GM12878 (cell line): ENCODE results near the gene RANBP3. TPM values are rescaled to one million over a fixed set of nuclear protein-coding genes. Genes with fewer than 3 reads are reported as not detected.

Experiments used
- ATAC-seq: fragments of 200-7000 bp; cut with Tn5 transposase; 3 replicates; pipeline ENCODE4 v1.9.1; 2020; ENCODE audit warnings: mild to moderate bottlenecking, moderate library complexity
- BruUV-seq: library from RNA; stranded (reverse); fragments of 400-500 nt; replicated peaks from 2 replicates; lab custom pipeline; 2021; lab: Mats Ljungman, UMichigan
- CTCF ChIA-PET: fragments of 300-600 bp; sonication (Branson Sonifier 250); formaldehyde crosslinking; extraction: SDS; loops from one replicate; lab custom pipeline; 2021; ENCODE audit warnings: inconsistent platforms; lab: Yijun Ruan, JAX
- POLR2A ChIA-PET: fragments of 350-600 bp; formaldehyde crosslinking; extraction: SDS; loops from one replicate; lab custom pipeline; 2021; ENCODE audit warnings: inconsistent platforms; lab: Charles Lee
- RAD21 ChIA-PET: fragments of 300-600 bp; sonication (Branson Sonifier 250); formaldehyde crosslinking; loops from one replicate; lab custom pipeline; 2023; ENCODE audit warnings: antibody characterized with exemption; ENCODE audit not compliant: unreplicated experiment; lab: Charles Lee
- SMC1A ChIA-PET: fragments of 300-600 bp; sonication (Branson Sonifier 250); formaldehyde crosslinking; loops from one replicate; lab custom pipeline; 2023; ENCODE audit not compliant: unreplicated experiment, uncharacterized antibody; lab: Charles Lee
- DNase-seq: peaks from one replicate; pipeline ENCODE4 v3.0.0-alpha.2; 2011; ENCODE audit warnings: low read depth, low spot score
- FAIRE-seq: peaks from 3 replicates; lab custom pipeline; 2011; peaks lifted over from hg19 to GRCh38; lab: Jason Lieb, UNC
- H2AFZ ChIP-seq: 2 replicates; pipeline ENCODE4 v1.6.0; 2011; ENCODE audit warnings: low read depth, low read length, control low read depth; ENCODE audit not compliant: control insufficient read depth
- H3K27ac ChIP-seq: 2 replicates; pipeline ENCODE4 v1.5.1; 2011; ENCODE audit warnings: control low read depth; ENCODE audit not compliant: control insufficient read depth, insufficient read depth
- H3K27me3 ChIP-seq, 2 experiments: replicated peaks in 1 of 2; 2 replicates each; pipeline versions ENCODE4 v1.6.0 to v1.6.1; 2011; ENCODE audit warnings: low read length in 1 of 2; ENCODE audit not compliant: control insufficient read depth in 2 of 2, insufficient read depth in 2 of 2
- H3K36me3 ChIP-seq, 2 experiments: 2 replicates each; pipeline ENCODE4 v1.5.1; 2011; ENCODE audit warnings: low read length in 1 of 2; ENCODE audit not compliant: control insufficient read depth in 2 of 2, insufficient read depth in 2 of 2
- H3K4me1 ChIP-seq: 2 replicates; pipeline ENCODE4 v1.6.1; 2011; ENCODE audit warnings: mild to moderate bottlenecking, low read length, moderate library complexity, mixed read lengths; ENCODE audit not compliant: control insufficient read depth, insufficient read depth
- H3K4me2 ChIP-seq: 2 replicates; pipeline ENCODE4 v1.6.0; 2011; ENCODE audit warnings: control low read depth; ENCODE audit not compliant: control insufficient read depth, insufficient read depth
- H3K4me3 ChIP-seq: fragments of 200-600 bp; sonication (generic); 2 replicates; pipeline ENCODE4 v1.5.1; 2016
- H3K79me2 ChIP-seq: 2 replicates; pipeline ENCODE4 v1.6.0; 2011; ENCODE audit warnings: low read length; ENCODE audit not compliant: control insufficient read depth, insufficient read depth
- H3K9ac ChIP-seq: 2 replicates; pipeline ENCODE4 v1.8.0; 2011; ENCODE audit warnings: low read length, control low read depth, mixed read lengths; ENCODE audit not compliant: control insufficient read depth, insufficient read depth
- H3K9me3 ChIP-seq: replicated peaks from 3 replicates; pipeline ENCODE4 v1.5.1; 2011; ENCODE audit warnings: mild to moderate bottlenecking, low read length; ENCODE audit not compliant: control insufficient read depth, insufficient read depth
- H4K20me1 ChIP-seq: 2 replicates; pipeline ENCODE4 v1.6.0; 2011; ENCODE audit not compliant: control insufficient read depth, insufficient read depth
- KLF5 ChIP-seq: fragments of 450-650 bp; IDR thresholded peaks from 2 replicates; pipeline ENCODE4 v1.6.1; 2014; ENCODE audit warnings: mild to moderate bottlenecking; ENCODE audit not compliant: partially characterized antibody
- RELB ChIP-seq: fragments of 450-650 bp; IDR thresholded peaks from 2 replicates; pipeline ENCODE4 v1.6.1; 2017; ENCODE audit warnings: low read depth, mild to moderate bottlenecking, moderate library complexity
- TBL1XR1 ChIP-seq: IDR thresholded peaks from 2 replicates; pipeline ENCODE4 v1.6.1; 2012; ENCODE audit warnings: low read depth, low read length, improper control_type of control experiment
- ZNF24 ChIP-seq: fragments of 450-650 bp; IDR thresholded peaks from 2 replicates; pipeline ENCODE4 v1.6.1; 2017; ENCODE audit warnings: antibody characterized with exemption, mild to moderate bottlenecking
- WGBS: methylation state at CpG from one replicate; pipeline ENCODE4 v1.1.6; 2016; ENCODE audit warnings: low lambda C conversion rate; ENCODE audit not compliant: insufficient replicate concordance, insufficient coverage; ENCODE audit errors: missing lambda C conversion rate; 5-methylcytosine and 5-hydroxymethylcytosine counted together
- in situ Hi-C: fragments of 300-500 bp; cut with MboI; formaldehyde crosslinking; loops from 9 replicates; pipeline ENCODE4 v1.14.3; 2018; ENCODE audit warnings: mixed read lengths
- intact Hi-C: fragments of 100-400 bp; cut with micrococcal nuclease; formaldehyde crosslinking; loops from one replicate; pipeline ENCODE4 v1.14.2; 2022; ENCODE audit not compliant: unreplicated experiment
- polyA plus RNA-seq, 11 experiments: library from polyadenylated mRNA; depleted of rRNA in 4 of 11; unstranded in 6 of 11; stranded (reverse) in 5 of 11; fragments of >200 nt; fragmentation: Nextera tagmentation in 4 of 11; fragmentation: Illumina TruSeq in 1 of 11; extraction: Ambion mirVana in 4 of 11; extraction: Trizol in 1 of 11; gene quantifications; 1 replicate in 1 of 11; 2 replicates in 10 of 11; pipeline versions ENCODE4 v1.2.1 to v1.2.3, GENCODE V29; 2011 to 2016; ENCODE audit warnings: inconsistent platforms in 2 of 11, missing spikeins in 2 of 11, low read depth in 1 of 11
- total RNA-seq, 4 experiments: library from RNA; depleted of rRNA in 3 of 4; stranded (reverse); fragments of >200 nt in 3 of 4; fragmentation: Illumina TruSeq in 1 of 4; extraction: Trizol in 1 of 4; gene quantifications; 2 replicates each; pipeline versions ENCODE4 v1.2.1 to v1.2.3, GENCODE V29; 2013 to 2021

RANBP3 gene
- total and polyA plus RNA-seq, 10 of the 15 experiments (the other 5 are each of a cell fraction or from before 2014, with no cell fraction given) = 1.1 to 81.6 (median 60.0) TPM

- H3K4me3 ChIP-seq = peak overlapping the region; percentile 90; the same call in 1 of the 2 replicates
- BruUV-seq = TSS peak; percentile 32
- H3K79me2 ChIP-seq = peaks cover 87% of the 10 kb centered on the region
- no peak for ATAC-seq
- H3K4me1 ChIP-seq = peaks cover 21% of the 10 kb centered on the region
- 32% methylated on average over 3 of the region's 3 CpGs for WGBS
- in situ Hi-C loops = no loop called here
- H4K20me1 ChIP-seq = peaks cover 15% of the 10 kb centered on the region; the same call in 1 of the 2 replicates
- ChIA-PET RAD21 (interaction anchor here (1.0 to 1.6 kb wide), 3 partner anchors 12 to 171 kb away, joined by 3 to 7 read pairs (median 6); no protein-coding TSS in a partner anchor), POLR2A (interaction anchor here (0.6 kb wide), 1 partner anchor 12 kb away, joined by 3 read pairs; no protein-coding TSS in a partner anchor), CTCF (interaction anchor here (1.0 to 1.9 kb wide), 6 partner anchors 9 to 286 kb away, joined by 3 to 9 read pairs (median 4); partner anchors contain the start of gene RPL36), SMC1A (interaction anchor here (0.7 to 2.2 kb wide), 7 partner anchors 12 to 171 kb away, joined by 3 to 10 read pairs (median 4); partner anchors contain the start of gene NDUFA11)
- peaks cover 6 to 11% of the 10 kb centered on the region in 2 experiments for H3K36me3 ChIP-seq
- H3K9ac ChIP-seq = peak overlapping the region; percentile 14
- no peaks in the 10 kb centered on the region for H3K9me3 ChIP-seq
- peak overlapping the region; percentile 82 for H3K4me2 ChIP-seq
- H3K27ac ChIP-seq = peak overlapping the region; percentile 49
- H2AFZ ChIP-seq = no peak overlapping the region
- intact Hi-C loops = no loop called here
- peak; percentile 4 for TF ChIP-seq RELB
- TF ChIP-seq ZNF24 = peak; percentile 67; the same call in 1 of the 2 replicates
- no peak for TF ChIP-seq TBL1XR1
- no peak for TF ChIP-seq KLF5
- no peak for FAIRE-seq
- no peaks in the 10 kb centered on the region for H3K27me3 ChIP-seq
- no peak for DNase-seq
These were observed 2.6 kb downstream of the RANBP3 start for GRCh38 chr19:5975388-5975728.
